IPS-18a (cell line): Measurements from ENCODE around the gene PROSER3.

ENCODE experiments used
- H3K27ac ChIP-seq: one replicate; pipeline ENCODE4 v1.5.1; 2013; ENCODE audit warnings: low read length
- H3K27me3 ChIP-seq: one replicate; pipeline ENCODE4 v1.6.1; 2013; ENCODE audit warnings: mild to moderate bottlenecking, low read length; ENCODE audit not compliant: control insufficient read depth, insufficient read depth
- H3K36me3 ChIP-seq: one replicate; pipeline ENCODE4 v1.6.1; 2013; ENCODE audit warnings: low read depth, low read length; ENCODE audit not compliant: control insufficient read depth
- H3K4me1 ChIP-seq: one replicate; pipeline ENCODE4 v1.6.1; 2013; ENCODE audit warnings: low read depth, low read length; ENCODE audit not compliant: control insufficient read depth
- H3K4me3 ChIP-seq: one replicate; pipeline ENCODE4 v1.5.1; 2013; ENCODE audit warnings: low read length
- H3K9ac ChIP-seq: one replicate; pipeline ENCODE4 v1.6.1; 2013; ENCODE audit warnings: mild to moderate bottlenecking, low read length, moderate library complexity
- H3K9me3 ChIP-seq: one replicate; pipeline ENCODE4 v1.6.1; 2013; ENCODE audit warnings: low read depth, low read length; ENCODE audit not compliant: control insufficient read depth

The PROSER3 gene

DNA sequence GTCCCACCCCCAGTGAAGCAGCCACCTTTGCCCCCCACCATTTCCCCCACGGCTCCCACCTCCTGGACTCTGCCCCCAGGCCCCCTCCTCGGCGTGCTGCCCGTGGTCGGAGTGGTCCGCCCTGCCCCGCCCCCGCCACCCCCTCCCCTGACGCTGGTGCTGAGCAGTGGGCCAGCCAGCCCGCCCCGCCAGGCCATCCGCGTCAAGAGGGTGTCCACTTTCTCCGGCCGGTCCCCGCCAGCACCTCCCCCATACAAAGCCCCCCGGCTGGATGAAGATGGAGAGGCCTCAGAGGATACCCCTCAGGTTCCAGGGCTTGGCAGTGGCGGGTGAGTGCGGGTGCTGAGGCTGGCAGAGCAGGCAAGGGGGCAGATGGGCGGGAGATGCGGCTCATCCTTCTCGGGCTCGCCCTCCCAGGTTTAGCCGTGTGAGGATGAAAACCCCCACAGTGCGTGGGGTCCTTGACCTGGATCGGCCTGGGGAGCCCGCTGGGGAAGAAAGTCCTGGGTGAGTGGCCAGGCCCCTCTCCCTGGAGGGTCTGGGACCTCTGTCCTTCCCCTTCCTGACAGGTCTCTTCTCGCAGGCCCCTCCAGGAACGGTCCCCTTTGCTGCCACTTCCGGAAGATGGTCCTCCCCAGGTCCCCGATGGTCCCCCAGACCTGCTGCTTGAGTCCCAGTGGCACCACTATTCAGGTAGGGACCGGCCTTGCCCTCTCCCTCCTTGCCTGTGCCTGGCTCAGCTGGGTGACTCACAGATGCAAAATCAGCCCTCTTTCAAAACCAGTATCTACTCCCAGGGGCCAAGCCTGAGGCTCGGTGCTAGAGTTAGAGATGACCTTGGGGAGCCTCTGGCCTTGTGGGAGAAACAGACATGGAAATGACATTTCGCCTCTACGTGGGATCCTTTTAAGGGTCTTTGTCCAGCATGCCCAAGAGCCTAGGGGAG is 24.5 kb upstream of the PROSER3 start:
- Histone ChIP-seq H3K27me3 (no peaks in the 10 kb centered on the region), H3K4me3 (no peak overlapping the region), H3K36me3 (peaks cover 70% of the 10 kb centered on the region), H3K27ac (no peak overlapping the region), H3K4me1 (no peaks in the 10 kb centered on the region), H3K9ac (no peak overlapping the region), H3K9me3 (no peaks in the 10 kb centered on the region)

DNA sequence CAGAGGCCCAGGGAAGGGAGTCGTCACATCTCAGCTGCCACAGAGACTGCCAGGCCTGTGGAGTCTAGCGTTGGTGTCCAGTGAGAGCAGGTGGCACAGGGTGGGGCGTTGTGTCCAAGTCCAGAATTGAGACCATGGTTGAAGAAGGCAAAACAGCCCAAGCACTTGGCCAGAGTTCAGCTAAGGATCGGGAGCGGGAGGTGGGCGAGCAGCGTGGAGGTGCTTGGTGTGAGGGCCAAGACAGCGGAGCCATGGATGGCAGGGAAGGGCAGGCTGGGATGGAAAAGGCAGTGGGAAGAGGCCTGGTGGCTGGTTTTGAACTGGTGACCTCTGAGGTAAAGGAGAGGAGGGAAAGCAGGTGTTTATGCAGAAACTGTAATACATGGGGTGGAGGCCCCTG is 23.7 kb upstream of the PROSER3 start:
- H3K27me3 ChIP-seq: no peaks in the 10 kb centered on the region
- no peaks in the 10 kb centered on the region for H3K4me1 ChIP-seq
- H3K4me3 ChIP-seq: no peak overlapping the region
- H3K9me3 ChIP-seq: no peaks in the 10 kb centered on the region
- H3K27ac ChIP-seq: no peak overlapping the region
- H3K9ac ChIP-seq: no peak overlapping the region
- peaks cover 66% of the 10 kb centered on the region for H3K36me3 ChIP-seq

DNA sequence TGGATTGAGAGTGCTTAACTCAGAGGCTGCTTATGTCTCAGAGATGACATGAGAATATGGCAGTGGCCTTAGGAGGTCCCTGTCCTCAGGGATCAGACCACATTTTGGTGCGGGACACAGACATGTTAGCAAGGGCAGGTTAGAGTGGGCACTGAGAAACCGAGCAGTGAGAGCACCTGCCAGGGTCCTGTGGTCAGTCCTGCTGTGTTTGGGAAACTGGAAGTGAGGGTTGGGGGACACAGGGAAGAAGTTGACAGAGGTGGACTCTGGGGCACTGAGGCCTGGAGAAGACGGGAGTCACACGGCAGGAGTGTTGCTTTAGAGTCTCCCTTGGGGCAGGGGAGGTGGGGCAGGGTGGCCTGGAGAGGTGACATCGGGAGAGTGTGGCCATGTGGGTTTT is 23.1 kb upstream of the PROSER3 start:
- Histone ChIP-seq H3K4me1 (no peaks in the 10 kb centered on the region), H3K27me3 (no peaks in the 10 kb centered on the region), H3K4me3 (no peak overlapping the region), H3K9ac (no peak overlapping the region), H3K9me3 (no peaks in the 10 kb centered on the region), H3K36me3 (peaks cover 60% of the 10 kb centered on the region), H3K27ac (no peak overlapping the region)

DNA sequence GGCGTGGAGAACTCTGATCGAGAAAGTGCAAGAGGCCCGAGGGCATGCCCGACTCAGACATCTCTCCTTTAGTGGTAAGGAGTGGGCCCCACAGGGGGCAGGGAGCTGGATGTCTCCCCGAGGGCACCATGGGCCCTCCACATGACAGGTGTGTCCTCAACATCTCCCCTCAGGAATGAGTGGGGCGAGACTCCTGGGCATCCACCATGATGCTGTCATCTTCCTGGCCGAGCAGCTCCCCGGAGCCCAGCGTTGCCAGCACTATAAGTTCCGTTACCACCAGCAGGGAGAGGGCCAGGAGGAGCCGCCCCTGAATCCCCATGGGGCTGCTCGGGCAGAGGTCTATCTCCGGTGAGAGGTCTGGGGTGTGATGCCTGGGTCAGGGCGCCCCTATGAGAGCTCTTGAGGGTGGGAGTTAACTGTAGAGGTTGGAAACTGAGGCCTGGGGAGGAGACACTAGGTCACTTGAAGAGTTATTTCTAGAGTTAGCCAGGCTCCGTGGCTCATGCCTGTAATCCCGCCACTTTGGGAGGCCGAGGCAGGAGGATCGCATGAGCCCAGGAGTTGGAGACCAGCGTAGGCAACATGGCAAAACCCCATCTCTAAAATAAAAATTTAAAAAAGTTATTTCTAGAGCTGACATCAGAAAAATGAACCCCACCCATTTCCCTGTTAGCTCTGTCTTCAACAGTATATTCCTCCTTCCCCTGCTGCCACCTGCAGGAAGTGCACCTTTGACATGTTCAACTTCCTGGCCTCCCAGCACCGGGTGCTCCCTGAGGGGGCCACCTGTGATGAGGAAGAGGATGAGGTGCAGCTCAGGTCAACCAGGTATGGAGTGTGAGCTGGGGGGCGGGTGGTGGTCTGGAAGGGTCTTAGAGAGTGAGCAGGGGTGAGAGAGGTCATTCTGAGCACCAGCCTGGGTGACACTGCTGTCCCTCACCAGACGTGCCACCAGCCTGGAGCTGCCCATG is 20.8 kb upstream of the PROSER3 start:
- Histone ChIP-seq H3K27me3 (no peaks in the 10 kb centered on the region), H3K4me1 (no peaks in the 10 kb centered on the region), H3K9ac (no peak overlapping the region), H3K9me3 (no peaks in the 10 kb centered on the region), H3K27ac (no peak overlapping the region), H3K36me3 (peaks cover 37% of the 10 kb centered on the region), H3K4me3 (no peak overlapping the region)

GRCh38 chr19:35738021-35738886 is 19.7 kb upstream of the PROSER3 start:
- Histone ChIP-seq H3K4me1 (no peaks in the 10 kb centered on the region), H3K9ac (no peak overlapping the region), H3K4me3 (no peak overlapping the region), H3K9me3 (no peaks in the 10 kb centered on the region), H3K36me3 (peaks cover 32% of the 10 kb centered on the region), H3K27me3 (no peaks in the 10 kb centered on the region), H3K27ac (no peak overlapping the region)

DNA sequence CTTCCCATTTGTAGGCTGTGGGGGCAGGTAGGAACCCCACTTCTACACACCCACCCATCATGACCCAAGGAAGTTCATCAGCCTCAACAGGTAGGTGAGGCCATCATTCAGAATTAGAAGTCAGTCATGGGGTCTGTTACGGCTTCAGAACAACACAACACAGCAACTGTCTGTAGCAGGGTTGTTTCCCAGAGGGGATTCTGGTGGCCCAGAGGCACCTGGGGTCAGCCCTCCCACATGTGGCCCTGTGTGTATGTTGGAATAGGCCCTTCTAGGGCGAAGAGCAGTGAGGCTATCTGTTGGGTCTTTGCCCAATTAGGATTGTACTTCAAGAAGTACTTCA is 19.1 kb upstream of the PROSER3 start:
- Histone ChIP-seq H3K36me3 (peaks cover 27% of the 10 kb centered on the region), H3K4me3 (no peak overlapping the region), H3K9ac (no peak overlapping the region), H3K27ac (no peak overlapping the region), H3K27me3 (no peaks in the 10 kb centered on the region), H3K4me1 (no peaks in the 10 kb centered on the region), H3K9me3 (no peaks in the 10 kb centered on the region)

GRCh38 chr19:35739275-35740107 is 18.5 kb upstream of the PROSER3 start:
- Histone ChIP-seq H3K4me3 (peak overlapping the region; percentile 58), H3K27me3 (no peaks in the 10 kb centered on the region), H3K4me1 (peaks cover 4% of the 10 kb centered on the region), H3K27ac (no peak overlapping the region), H3K36me3 (peaks cover 22% of the 10 kb centered on the region), H3K9ac (peak overlapping the region; percentile 6), H3K9me3 (no peaks in the 10 kb centered on the region)

GRCh38 chr19:35740108-35740422 is 17.9 kb upstream of the PROSER3 start:
- Histone ChIP-seq H3K27ac (no peak overlapping the region), H3K9ac (peak overlapping the region; percentile 6), H3K4me3 (peak overlapping the region; percentile 58), H3K36me3 (peaks cover 22% of the 10 kb centered on the region), H3K4me1 (peaks cover 5% of the 10 kb centered on the region), H3K9me3 (no peaks in the 10 kb centered on the region), H3K27me3 (no peaks in the 10 kb centered on the region)

- H3K27me3 ChIP-seq: no peaks in the 10 kb centered on the region
- no peaks in the 10 kb centered on the region for H3K9me3 ChIP-seq
- peaks cover 22% of the 10 kb centered on the region for H3K36me3 ChIP-seq
- H3K4me1 ChIP-seq: peaks cover 5% of the 10 kb centered on the region
- peak overlapping the region; percentile 58 for H3K4me3 ChIP-seq
- peak overlapping the region; percentile 81 for H3K27ac ChIP-seq
- peak overlapping the region; percentile 50 for H3K9ac ChIP-seq
Observed at GRCh38 chr19:35740423-35741202, 17.4 kb upstream of the PROSER3 start.

GRCh38 chr19:35741203-35741515 is 16.8 kb upstream of the PROSER3 start:
- Histone ChIP-seq H3K9me3 (no peaks in the 10 kb centered on the region), H3K4me1 (peaks cover 5% of the 10 kb centered on the region), H3K36me3 (peaks cover 22% of the 10 kb centered on the region), H3K9ac (peak overlapping the region; percentile 50), H3K4me3 (peak overlapping the region; percentile 58), H3K27ac (peak overlapping the region; percentile 81), H3K27me3 (no peaks in the 10 kb centered on the region)
